Measurements from ENCODE around the gene NUF2. TPM values are rescaled to one million over a fixed set of nuclear protein-coding genes. Genes with fewer than 3 reads are reported as not detected.

The NUF2 gene
- total and polyA plus RNA-seq, 2 of the 4 experiments (the other 2 are of a cell fraction), result 13.0 to 18.5 TPM

DNA sequence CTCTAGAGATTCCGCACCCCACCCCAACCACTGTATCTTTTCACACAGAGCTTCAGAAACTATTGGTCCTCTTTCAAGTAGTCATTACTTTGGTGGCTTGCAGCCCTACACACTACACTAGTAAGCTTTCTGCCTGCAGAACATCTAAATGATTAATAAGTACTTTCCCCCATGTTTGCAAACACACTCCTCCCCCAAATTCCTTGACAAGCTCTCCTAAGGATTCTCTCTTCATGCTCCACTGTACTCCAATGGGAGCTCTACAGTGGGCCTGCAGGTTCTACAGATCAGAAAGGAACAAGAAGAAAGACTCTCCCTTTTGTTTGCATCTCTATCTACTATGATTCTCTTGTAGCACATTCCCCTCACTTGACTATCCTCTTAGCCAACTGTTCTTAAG, 16.3 kb upstream of the NUF2 start:
- Histone ChIP-seq H3K14ac (replicated peaks; ENCODE audit: low read depth, low read length) (no peak overlapping the region), H2AFZ (replicated peaks; ENCODE audit: low read length, poor library complexity) (no peak overlapping the region), H3K27me3 (ENCODE audit: control insufficient read depth, insufficient read depth, low read length) (no peaks in the 10 kb centered on the region), H3K27ac (ENCODE audit: insufficient read depth, low read length) (no peak overlapping the region), H3K4ac (ENCODE audit: low read depth, low read length) (0 out of 2 replicates have a peak overlapping the region, but pooled peaks have one; percentile 35), H3K4me3 (ENCODE audit: insufficient read depth, low read depth, low read length) (no peak overlapping the region), H3K23ac (ENCODE audit: low read depth, low read length) (0 out of 2 replicates have a peak overlapping the region, but pooled peaks have one; percentile 41), H4K20me1 (ENCODE audit: insufficient read depth, low read length) (no peaks in the 10 kb centered on the region), H3K4me2 (ENCODE audit: low read depth, low read length) (no peak overlapping the region), H3K18ac (ENCODE audit: low read depth, low read length) (no peak overlapping the region; the same call in 1 of the 2 replicates), H3K4me1 (ENCODE audit: control insufficient read depth, insufficient read depth, low read length) (peaks cover 3% of the 10 kb centered on the region; the same call in 1 of the 2 replicates), H3K79me1 (ENCODE audit: low read depth in 1 of 2, low read length in 2 of 2) (0 out of 4 replicates have a peak, but pooled peaks cover 0 to 2% of the 10 kb centered on the region in 2 experiments), H2BK15ac (ENCODE audit: low read depth, low read length) (peak overlapping the region; percentile 53; the same call in 1 of the 3 replicates), H2BK5ac (ENCODE audit: low read depth, low read length, poor library complexity, severe bottlenecking) (no peak overlapping the region), H2AK5ac (ENCODE audit: low read depth, low read length) (no peak overlapping the region), H3K9me3 (ENCODE audit: control insufficient read depth, insufficient read depth, low read length) (no peaks in the 10 kb centered on the region), H3K9ac (ENCODE audit: low read depth, low read length) (no peak overlapping the region), H2BK120ac (ENCODE audit: low read depth, low read length) (no peak overlapping the region), H3K36me3 (ENCODE audit: control insufficient read depth, insufficient read depth, low read length) (0 out of 2 replicates have a peak, but pooled peaks cover 2% of the 10 kb centered on the region), H4K5ac (ENCODE audit: low read depth, low read length) (no peak overlapping the region), H4K91ac (ENCODE audit: insufficient read depth, low read depth, low read length) (no peak overlapping the region), H3K56ac (ENCODE audit: extremely low read depth, insufficient read depth, low read length) (no peak overlapping the region), H2AK9ac (replicated peaks; ENCODE audit: low read depth, low read length, poor library complexity) (no peak overlapping the region), H3K9me1 (ENCODE audit: insufficient read depth, low read length) (no peaks in the 10 kb centered on the region; the same call in 1 of the 2 replicates), H4K8ac (ENCODE audit: low read depth in 2 of 2, low read length in 2 of 2) (no peak overlapping the region), H2BK20ac (ENCODE audit: low read depth, low read length) (peak overlapping the region; percentile 25; the same call in 1 of the 2 replicates)
- POLR2A ChIA-PET (ENCODE audit: unreplicated experiment), result no interaction called here
- DNase-seq (no peak), ATAC-seq (ENCODE audit: low read depth) (no peak)
- BruUV-seq (replicated peaks), result no TSS peak
- CTCF ChIA-PET, result interaction anchor here (0.7 to 1.5 kb wide), 2 partner anchors 10 to 130 kb away, joined by 3 to 4 read pairs; no protein-coding TSS in a partner anchor
- TF ChIP-seq USF2 (IDR thresholded peaks at IDR 0.05; ENCODE audit: low read depth, low read length) (no peak), RFX5 (IDR thresholded peaks at IDR 0.05; ENCODE audit: low read depth, low read length) (no peak), CTCF (conservative IDR thresholded peaks at IDR 0.05; ENCODE audit: low read depth, low read length) (no peak), SMC3 (IDR thresholded peaks at IDR 0.05; ENCODE audit: low read depth, low read length) (no peak), MAFK (IDR thresholded peaks at IDR 0.05; ENCODE audit: low read depth, low read length) (no peak), CHD1 (IDR thresholded peaks at IDR 0.05; ENCODE audit: low read depth, low read length) (no peak), RAD21 (IDR thresholded peaks at IDR 0.05; ENCODE audit: low read length) (no peak)
- dilution Hi-C loops (cut with HindIII; ENCODE audit: low sequenced_read_pairs, unreplicated experiment) (loop anchor here (25.0 kb wide), 1 partner anchor 443 kb away; the partner anchor contains the start of gene CCDC190), in situ Hi-C loops (cut with MboI; ENCODE audit: low sequenced_read_pairs) (loop anchor here (5.0 to 10.0 kb wide), 2 partner anchors 121 to 453 kb away; no protein-coding TSS in a partner anchor), intact Hi-C loops (cut with micrococcal nuclease) (no loop called here)
- WGBS, 2 experiments (ENCODE audit: extremely low coverage in 2 of 2, insufficient read length in 1 of 2), result no CpG with 5 or more reads among the region's 1 CpG
